ENCODE results near the gene MRPS25.

The MRPS25 gene

DNA sequence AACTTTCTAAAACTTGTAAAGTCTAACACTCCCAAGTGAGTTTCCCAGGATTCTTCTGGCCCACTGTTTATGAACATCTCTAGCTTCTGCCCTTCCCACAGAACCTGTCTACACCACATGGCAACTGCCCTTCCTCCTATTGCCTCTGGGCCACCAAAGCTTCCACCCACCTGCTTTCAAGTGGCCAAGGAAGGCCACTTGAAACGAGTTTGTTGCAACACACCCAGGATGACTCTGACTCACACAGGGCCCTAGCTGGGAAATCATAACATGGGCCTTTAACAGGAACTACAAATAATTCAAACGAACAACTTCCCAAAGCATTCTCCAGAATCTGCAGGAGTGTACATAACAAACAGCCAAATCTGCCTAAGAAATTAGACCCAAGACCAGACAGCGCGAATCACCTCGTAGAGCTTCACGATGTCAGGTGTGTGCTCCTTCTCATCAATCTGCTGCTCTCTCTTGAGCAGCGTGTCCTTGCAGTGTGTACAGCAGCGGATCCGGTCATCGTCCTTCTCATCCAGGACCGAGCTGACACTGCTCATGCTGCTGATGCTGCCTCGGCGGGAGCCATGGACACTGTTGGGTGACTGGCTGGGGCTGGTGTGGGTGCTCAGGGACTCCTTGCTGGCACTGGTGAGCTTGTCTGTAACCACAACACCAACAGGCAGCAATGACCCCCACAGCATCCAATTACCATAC lies 17.0 kb upstream of the MRPS25 start:
- DNase-seq = peak; percentile 18

DNA sequence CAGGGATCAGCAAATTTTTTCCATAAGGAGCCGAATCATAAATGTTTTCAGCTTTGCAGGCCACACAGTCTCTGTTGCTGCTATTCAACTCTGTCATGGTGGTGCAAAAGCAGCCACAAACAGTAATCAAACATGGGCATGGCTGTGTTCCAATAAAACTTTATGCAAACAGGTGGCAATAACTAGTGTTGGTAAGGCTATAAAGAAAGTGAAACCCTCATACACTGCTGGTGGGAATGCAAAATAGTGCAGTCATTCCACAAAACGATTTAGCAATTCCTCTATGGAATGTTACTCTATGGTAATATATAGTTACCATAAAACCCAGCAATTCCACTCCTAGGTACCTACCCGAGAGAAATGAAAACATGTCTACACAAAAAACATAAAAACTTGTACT lies 14.0 kb upstream of the MRPS25 start:
- no peak for DNase-seq

DNA sequence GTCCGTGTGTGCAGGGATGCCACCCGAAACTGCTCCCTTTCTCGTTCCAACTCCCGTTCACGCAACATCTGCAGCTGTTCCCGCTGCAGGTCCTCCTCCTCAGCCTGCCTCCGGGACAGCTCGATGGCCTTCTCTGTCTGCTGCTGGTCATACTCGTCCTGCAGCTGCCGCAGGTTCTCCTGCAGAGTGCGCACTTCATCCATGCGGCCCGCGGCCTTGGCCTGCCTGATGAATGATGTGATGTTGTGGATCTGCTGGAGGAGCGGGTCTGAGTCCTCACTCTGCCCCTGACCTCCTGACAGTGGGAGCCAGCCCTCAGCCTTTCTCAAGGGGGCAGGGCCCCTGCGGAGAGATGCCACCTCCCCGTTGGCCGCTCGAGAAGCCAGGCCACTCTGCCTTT lies 9.4 kb upstream of the MRPS25 start:
- DNase-seq = no peak

DNA sequence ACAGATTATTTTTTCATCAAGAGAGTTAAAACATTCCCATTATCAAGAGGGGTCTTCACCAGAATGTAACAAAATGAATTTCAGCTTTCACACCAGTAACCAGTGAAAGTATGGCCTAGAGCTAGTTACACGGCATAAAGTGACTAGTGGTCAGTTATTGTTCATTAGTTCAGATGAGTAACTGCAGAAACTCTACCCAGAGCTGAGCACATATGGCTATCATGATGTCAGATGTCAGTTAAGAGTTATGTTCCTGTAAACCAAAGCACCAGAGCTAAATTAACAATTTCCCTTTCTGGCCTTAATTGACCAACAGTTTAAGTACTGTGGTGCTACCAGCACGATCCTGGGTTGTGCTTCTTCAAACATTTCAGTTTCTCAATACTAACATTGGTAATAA lies 6.6 kb upstream of the MRPS25 start:
- no peak for DNase-seq

DNA sequence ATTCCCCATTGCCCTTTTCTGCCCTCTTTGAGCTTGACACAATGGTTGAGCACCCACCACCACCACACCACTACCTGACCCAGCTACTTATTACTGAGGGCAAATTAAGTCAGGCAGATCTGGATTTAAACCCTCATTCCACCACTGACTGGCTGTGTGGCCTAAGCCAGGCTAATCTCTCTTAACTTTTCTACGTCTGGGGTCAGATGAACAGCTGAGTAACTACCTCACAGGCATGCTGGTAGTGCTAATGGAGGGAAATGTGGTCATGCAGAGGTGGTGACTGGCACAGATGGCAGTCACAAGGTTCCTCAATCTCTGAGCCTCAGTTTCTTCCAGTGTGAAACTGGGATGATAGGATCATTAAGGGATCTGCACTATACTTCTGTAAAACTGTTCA lies 4.3 kb upstream of the MRPS25 start:
- no peak for DNase-seq

DNA sequence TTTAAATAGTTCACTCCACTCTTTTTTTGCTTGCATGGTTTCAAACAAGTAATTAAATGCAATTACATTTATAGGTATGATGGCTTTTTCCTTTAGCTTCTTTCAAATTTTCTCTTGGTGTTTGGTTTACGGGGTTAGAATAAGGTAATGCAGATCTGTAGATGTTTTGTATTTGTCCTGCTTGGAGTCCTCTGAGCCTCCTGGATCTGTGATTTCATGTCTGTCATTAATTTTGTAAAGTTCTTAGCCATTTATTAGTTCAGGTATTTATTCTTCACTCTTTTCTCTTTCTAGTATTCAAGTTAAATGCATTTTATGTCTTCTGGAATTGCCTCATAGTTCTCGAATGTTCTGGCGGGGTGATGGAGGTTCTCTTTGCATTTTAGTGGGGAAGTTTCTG lies 1.4 kb upstream of the MRPS25 start:
- no peak for DNase-seq

DNA sequence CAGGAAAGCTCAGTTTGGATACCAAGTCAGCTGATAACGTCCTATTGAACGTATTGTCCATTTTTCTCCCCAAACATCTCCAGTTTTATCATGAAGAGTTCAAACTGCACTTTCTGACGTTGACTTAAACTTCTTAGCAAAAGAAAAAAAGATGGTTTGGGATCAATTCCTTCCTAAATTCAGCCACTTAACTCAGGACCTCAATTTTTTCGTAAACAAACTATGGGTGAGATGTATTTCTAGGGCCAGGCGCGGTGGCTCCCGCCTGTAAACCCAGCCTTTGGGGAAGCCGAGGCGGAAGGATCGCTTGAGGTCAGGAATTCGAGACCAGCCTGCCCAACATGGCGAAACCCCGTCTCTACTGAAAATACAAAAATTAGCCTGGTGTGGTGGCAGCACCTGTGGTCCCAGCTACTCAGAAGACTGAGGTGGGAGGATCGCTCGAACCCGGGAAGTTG lies 464 bp upstream of the MRPS25 start:
- no peak for DNase-seq

DNA sequence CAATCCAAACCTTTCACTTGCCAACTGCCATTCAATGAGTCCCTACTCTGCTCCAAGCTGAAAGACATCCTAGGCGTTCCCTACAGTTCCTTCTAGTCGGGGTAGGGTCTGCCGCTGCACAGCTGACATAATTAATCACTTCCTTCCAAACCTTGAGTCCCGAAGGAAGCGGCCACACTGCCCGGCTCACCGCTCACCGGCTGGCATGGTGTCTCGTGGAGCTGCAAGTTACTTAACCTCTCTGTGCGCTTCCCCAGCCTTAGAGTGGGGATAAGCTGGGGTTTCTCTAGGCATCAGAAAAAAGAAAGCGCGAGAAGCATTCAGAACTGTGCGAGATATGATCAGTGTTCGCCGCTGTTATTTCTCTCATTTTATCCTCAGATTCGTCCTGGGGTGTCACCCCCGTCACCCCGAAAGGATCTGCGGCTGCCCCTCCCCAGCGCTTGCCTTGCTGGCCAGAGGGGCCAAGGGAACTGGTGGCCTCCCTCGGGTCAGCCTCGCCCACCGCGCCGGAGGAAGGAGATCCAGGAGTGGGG lies 748 bp downstream of the MRPS25 start:
- peak; percentile 19 for DNase-seq

DNA sequence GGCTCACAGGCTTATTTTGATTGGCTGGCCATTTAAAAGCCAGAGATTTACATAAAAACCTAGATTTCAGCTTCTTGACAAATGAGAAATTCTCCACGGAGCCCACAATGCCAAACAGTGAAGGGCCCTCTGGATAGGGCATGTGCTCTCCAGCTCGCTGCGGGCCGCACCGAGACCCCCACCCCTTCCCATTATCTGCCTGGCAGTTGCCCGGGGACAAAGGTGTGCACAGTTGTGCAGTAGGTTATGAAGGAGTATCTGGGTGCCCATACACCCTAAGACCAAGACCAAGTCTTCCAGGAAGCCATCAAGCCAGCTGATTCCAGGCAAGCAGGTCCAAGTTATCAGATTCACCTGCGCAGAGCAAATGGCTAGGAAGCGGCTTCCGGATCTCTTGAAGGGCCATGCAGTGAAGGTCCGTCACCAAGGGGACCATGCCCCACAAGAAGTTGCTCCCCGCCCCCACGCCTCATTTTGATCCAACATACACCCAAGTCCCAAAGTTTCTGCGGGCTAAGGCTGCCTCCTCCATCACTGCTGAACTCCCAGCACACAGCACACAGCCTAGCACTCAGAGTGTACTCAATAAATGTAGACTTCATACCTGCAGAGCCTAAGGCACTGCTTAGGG lies 1.3 kb downstream of the MRPS25 start:
- no peak for DNase-seq

DNA sequence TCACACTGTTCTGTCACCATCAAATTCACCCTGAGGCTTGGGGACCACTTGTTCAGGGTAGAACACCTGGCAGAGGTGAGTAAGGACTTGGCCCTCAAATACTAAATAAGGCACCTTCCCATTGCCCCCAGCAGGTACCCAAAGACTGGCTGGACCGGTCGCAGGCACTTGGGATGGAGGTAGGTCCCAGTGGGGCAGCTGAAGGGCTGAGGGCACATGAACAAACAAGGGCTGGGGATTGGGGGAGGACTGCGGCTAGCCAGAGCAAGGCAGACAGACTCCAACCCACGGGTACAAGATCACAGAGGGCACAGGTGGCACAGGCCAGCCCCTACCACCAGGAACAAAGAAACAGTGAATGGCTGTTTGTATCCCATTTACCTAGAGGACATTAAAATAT lies 1.9 kb downstream of the MRPS25 start:
- no peak for DNase-seq

DNA sequence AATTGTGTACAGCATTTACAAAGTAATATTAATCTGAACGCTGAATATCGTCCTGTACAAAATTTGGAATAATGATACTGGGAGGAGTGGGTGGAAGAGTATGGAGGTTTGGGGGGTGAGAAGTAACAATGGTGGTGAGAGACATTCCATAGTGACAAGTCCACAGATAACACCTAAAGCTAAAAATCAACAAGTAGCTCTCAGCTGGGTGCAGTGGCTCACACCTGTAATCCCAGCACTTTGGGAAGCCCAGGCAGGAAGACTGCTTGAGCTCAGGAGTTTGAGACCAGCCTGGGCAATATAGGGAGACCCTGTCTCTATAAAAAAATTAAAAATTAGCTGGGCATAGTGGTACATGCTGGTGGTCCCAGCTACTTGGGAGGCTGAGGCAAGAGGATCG lies 5.1 kb downstream of the MRPS25 start:
- DNase-seq = no peak

DNA sequence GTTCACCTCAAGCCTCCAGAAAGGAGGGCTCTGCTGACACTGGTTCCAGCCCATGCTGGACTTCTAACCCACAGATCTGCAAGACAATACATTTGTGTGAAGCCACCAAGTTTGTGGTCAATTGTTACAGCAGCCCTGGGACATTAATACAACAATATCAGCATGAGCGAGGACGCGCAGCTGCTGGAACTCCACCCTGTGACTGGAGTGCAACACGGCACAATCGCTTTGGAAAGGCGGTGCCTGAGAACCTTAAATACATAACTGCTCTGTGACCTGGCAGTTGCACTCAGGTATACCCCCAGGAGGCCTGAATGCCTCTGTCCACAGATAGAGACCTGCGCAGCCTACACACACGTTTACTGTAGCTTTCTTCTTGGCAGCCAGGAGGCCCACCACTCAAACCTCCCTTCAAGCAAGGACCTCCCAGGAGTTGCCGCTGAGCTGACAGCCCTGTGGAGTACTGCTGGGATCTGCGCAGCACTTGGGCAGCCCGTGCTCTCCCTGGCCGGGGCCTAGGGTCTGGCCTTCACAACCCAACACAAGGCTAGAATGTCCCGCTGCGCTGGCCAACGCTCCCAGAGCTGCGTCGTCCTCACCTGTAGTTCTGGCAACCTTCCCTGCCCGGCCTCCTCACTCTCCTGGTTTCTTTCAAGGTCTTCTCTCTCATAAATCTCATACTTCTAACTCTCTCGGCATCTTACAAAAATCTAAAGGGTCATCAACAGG lies 8.3 kb downstream of the MRPS25 start:
- no peak for DNase-seq

DNA sequence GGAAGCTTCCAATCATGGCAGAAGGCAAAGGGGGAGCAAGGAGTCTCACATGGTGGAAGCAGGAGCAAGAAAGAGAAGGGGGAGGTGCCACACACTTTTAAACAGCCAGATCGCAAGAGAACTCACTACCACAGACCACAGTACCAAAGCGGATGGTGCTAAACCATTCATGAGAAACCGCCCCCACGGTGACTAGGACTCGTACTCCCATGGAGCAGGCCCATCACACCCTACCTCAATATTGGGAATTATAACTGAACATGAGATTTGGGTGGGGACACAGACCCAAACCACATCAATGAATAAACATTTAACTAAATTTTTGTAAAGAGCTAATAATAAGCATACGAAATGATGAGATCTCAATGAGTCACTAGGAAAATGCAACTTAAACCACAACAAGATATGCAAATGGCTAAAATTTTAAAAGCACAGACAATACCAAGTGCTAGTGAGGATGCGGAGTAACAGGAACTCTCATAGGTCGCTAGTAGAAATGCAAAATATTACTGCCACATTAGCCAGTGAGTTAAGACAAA lies 10.0 kb downstream of the MRPS25 start:
- no peak for DNase-seq

DNA sequence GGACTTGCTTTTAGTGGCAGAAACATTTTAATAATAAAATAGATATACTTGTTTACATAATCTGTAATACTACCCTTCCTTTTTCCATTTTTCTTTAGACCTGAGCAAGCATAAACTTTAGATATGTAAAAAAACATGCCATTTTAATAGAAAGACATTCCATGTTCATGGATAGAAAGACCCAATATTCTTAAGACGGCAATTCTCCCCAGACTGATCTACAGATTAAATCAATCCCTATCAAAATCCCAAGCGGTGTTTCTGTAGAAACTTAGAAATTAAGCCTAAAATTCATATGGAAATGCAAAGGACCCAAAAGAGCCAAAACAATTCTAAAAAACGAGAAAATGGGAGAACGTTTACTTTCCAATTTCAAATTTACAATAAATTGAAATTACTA lies 11.6 kb downstream of the MRPS25 start:
- no peak for DNase-seq

DNA sequence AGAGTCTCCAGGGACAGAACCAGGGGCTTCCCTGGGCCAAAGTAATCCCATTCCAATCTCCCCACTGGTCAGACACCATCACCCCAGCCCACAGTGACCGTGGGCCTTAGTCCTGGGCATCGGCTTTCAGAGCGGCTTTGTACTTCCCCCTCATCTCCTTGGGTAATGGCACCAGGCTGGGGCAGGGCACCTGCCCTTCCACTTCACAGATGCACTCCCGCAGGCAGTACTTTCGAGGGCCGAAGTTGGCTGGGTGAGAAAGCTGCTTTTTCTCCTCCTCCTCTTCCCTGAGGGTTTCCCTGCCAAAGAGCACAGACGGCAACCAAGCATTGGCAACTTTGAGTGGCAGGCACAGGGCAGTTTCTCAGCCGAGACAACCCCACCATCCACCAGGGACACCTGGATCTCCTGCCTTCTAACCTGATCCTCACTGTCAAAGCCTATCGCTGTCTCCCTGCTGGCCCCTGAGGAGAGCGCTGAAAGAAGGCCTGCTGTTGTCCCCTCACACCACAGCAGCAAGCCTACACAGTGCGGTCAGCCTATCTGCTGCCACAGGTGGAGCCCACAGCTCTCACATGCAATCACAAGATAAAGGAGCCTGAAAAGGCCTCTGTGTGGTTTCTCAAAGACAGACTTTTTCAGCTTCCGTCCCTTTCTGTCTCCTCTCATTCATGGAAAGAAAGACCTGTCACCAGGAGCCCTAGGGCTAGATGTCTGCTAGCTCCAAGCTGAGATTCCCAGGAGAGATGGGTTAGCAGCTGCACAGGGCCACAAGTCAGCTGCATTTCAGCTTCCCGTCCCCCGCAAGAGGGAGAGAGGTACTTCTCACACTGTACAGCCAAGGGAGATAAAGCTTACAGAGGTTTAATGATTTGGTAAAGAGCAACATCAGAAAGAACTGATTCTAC lies 12.5 kb downstream of the MRPS25 start:
- no peak for DNase-seq

DNA sequence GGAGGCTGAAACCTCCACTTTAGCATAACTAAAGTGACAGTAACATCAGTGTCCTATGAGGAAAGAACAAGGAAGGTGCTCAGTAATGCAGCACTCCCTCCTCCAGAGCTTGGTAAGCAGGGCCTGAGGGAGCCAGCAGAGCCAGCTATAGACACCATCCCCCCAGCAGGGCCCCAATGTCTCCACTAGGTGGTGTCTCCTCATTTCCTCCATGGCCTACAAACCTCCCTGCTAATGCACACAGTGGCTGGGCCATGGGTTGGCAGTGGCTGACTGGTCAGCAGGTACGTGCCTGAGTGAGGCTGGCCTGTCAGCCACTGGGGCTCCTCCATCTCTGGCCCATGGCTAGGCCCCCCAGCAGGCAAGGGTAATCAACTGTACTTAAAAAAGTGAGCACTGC lies 13.6 kb downstream of the MRPS25 start:
- peak; percentile 17 for DNase-seq

DNA sequence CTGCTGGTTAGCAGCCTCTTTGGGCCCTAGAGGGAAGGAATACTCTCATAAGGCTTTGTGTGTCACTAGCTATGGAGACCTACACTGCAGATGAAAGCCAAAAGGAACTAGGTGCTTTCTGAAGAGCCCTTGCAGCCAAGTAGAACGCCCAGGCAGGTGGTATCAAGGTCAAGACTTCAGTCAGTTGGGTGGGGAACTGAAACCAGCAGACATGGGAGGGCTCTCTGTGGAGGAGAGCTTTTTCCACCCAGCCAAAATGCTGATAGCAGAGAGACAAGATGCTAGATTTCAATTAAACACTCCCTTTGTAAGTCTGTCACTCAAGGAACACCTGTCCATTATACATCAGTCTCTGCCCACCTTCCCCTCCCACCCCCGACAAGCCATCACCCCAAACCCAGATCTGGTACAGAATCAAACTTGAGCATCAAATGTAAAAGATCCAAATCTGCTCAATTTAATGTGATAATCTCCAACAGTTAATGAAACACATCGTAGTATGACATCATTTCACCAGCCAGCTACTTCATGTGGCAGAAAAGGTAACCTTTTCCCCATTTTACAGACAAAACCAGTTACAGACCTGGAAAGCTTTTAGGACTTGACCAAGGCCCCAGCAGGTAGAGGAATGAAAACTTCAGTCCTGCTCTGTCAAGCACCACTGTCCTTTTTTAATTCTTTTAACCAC lies 14.6 kb downstream of the MRPS25 start:
- DNase-seq = no peak

DNA sequence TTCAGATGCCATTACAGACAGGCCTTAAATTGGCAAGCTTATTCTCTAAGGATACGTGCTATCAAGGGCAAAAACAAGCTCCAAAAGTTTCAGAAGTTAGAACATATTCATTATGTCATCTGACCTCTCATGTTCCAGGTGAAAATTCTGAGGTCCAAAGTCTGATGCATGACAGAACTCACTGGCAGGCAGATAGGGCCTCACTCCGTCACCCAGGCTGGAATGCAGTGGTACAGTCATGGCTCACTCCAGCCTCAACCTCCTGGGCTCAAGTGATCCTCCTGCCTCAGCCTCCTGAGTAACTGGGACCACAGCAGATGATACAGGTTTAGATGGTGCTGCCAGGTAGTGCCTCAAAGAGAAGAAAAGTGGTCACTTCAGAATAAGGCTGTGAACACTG lies 15.5 kb downstream of the MRPS25 start:
- no peak for DNase-seq

DNA sequence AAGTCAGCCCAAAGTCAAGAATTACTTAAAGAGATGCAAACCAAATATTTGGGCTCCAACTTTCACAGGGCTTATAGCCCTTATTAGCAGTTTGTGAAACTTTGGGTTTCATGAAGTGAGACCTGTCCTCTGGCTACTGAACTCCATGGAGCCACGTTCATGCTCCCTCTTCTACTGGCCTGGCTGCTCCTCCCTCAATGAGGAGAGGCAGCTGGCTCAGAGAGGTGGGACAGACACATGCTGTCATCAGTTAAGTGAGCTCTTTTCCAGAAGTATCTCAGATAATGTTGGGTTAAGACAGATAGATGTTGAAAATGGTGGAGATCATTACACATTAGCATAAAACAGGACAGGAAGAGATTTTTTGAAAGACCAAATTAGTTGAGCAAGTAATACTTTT lies 19.4 kb downstream of the MRPS25 start:
- DNase-seq = no peak

DNA sequence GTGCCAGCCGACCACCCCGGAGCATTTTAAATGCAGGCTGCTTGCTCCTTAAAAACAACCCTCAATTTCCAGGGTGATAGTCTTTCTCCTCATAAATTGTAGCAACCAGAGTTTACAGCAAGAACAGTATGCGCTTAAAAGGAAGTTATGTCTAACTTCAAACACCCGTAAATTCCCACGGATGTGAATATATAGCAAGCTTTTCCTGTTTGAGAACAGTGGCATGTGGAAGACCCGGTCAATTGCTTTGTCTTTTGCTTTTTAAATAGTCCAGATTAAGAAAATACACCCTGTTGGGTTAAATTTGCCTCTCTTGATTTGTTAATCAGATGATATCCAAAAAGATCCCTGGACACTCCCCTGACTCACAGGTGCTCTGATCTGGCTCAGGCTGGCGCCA lies 20.8 kb downstream of the MRPS25 start:
- DNase-seq = no peak

DNA sequence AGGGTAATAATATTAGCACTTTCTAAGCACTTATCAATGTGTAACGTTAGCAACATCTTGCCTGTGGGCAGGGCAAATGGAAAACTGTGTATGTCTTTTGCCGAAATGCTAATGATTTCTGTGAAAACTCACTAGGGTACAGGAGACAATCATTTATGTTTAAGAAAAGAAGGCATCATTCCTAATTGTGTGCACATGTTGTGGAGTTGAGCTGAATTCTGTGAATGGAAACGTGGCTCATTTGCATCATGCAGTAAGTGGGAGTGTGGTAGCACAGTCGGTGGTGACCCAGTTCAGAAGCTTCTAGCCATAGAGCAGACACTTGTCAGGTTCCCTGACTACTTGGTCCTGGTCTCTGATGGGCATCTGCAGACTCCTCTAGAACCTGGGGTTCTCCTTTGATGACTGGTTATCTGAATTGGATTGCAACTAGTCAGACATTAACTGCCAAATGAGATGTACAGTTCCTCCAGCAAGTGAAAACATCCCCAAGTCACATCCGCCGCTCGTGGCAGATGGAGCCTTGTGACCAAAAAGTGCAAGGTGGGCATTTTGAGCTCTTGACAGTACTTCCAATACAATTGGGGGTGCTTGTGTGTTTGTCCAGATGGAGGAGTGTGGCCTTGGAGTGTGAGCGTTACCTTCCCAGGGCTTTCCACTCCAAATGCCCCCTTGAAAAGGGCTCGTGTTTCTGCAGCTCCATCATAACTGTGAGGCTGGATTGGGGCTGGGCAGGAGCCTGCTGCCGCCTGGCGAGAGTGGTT lies 21.5 kb downstream of the MRPS25 start:
- DNase-seq = no peak

Measured in NCI-H2029 (cell line).